Measurements from ENCODE around the gene MECR.

DNA sequence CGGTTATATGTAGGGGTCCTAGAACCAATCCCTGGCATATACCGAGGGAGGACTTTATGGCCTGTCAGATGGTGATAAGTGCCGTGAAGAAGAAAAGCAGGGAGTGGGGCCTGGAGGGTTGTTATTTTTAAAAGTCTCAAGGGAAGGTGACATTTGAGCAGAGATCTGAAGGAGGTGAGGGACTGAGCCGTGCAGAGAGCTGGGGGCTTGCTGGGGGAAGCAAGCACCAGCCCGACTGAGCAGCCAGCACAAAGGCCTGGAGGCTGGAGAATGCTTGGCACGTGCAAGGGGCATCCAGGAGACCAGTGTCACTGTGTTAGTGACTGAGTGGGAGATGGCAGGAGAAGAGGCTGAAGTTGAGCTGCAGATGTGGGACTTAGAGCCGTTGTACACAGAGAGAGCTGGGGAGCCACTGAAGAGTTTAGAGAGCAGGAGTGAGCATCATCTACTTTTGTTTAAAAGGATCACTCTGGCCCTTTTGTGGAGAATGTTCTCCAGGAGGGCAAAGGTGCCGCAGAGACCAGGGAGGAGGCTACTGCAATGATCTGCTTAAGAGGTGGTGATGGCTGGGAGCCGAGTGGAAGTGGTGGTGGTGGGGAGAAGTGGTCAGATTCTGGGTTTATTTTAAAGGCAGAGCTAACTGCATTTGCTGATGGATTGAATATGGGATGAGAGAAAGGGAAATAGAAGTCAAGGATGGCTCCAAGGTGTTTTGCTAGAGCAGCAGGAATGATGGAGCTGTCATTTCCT lies 36.8 kb upstream of the MECR start:
- TF ChIP-seq POLR2A (IDR thresholded peaks at IDR 0.05) = no peak
- TF ChIP-seq, protein P1, sequence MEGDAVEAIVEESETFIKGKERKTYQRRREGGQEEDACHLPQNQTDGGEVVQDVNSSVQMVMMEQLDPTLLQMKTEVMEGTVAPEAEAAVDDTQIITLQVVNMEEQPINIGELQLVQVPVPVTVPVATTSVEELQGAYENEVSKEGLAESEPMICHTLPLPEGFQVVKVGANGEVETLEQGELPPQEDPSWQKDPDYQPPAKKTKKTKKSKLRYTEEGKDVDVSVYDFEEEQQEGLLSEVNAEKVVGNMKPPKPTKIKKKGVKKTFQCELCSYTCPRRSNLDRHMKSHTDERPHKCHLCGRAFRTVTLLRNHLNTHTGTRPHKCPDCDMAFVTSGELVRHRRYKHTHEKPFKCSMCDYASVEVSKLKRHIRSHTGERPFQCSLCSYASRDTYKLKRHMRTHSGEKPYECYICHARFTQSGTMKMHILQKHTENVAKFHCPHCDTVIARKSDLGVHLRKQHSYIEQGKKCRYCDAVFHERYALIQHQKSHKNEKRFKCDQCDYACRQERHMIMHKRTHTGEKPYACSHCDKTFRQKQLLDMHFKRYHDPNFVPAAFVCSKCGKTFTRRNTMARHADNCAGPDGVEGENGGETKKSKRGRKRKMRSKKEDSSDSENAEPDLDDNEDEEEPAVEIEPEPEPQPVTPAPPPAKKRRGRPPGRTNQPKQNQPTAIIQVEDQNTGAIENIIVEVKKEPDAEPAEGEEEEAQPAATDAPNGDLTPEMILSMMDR (IDR thresholded peaks at IDR 0.05) = no peak
